NCI-H128 (cell line): ENCODE data around the gene GRIN3A.
"Not testable (repeated sequence)": the region's sequence is repeated elsewhere in the genome, so short reads cannot be mapped to it uniquely, and the experiment has no call there.

Experiments
- DNase-seq: peaks from one replicate; lab custom pipeline; 2025; ENCODE audit not compliant: unreplicated experiment; lab: John Stamatoyannopoulos, UW

GRIN3A gene

DNA sequence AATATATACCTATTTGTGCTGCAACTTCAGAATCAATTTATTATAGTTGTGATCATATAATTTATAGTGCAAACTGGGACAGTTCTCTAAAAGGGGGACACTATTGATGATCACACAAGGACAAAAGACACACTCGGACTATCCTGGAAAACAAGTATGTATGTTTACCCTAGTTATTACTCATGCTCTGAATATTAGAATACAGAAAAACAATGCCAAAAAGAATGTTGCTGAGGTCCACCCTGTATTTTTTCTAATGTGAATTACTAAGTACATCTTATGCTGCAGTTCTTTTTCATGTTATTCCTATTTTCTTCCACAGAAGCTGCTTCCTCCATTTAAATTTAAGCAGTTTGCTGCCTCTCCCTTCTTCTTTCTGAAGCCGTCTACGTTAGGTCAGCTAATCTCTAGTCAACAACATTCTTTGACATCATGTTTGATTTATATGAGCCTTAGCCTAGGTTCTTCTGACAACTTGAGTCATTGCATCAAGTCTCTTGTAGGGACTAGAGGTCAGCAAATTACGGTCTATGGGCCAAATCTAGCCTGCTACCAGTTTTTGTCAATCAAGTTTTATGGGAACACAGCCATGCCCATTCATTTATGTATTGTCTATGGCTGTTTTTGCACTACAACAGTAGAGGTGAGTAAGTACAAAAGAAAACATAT, 103.6 kb downstream of the GRIN3A start:
- DNase-seq = no peak

DNA sequence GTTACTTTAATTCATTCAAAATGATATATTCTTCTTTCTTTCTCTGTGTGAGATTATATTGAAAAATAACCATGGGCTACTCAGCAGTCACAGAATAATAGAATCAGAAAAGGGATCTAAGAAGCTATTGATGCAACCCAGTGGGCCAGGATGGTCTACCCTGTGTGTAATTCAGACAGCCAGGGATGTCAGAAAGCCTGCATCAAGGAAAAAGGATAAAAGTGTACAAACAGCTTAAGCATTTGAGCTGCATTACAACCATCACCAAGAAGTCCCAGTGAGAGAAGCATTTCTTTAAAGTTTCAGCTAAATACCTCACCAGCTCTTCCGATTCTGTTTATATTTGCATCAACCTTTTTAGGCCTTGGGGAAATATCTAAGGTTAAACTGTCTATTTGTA, 105.8 kb downstream of the GRIN3A start:
- DNase-seq = no peak

DNA sequence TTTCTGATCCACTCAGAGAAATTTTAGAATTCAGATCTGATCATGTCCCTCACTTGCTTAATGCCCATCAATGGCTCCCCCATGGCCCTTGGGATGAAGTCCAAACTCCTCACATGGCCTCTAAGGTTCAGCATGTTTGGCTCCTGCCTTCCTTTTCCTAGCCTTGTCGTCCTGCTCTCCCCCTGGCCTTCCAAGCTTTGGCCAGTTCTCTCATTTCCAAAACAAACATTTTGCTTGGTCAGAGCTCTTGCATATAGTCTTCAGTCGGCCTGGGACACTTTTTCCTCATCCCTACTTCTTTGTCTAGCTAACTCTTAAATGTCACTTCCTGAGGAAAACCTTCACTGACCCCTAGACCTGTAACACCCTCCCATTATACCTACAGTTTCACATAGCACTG, 106.6 kb downstream of the GRIN3A start:
- no peak for DNase-seq

DNA sequence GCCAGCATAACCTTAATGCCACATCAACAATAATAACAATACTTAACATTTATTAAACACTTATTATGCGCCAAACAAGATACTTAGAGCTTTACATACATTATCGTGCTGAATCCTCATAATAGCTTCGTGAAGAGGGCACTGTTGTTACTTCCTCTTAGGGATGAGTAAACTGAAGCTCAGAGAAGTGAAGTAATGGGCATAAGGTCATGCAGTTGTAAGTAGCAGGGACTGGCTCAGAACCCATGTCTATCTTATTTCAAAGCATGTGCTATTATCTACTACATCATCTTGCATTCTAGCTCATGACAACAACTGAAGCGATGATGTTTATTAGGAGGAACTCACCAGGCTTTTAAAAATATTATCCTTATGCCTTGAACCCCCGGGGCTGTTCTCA, 108.8 kb downstream of the GRIN3A start:
- DNase-seq = no peak

GRCh38 chr9:101628173-101628572, 110.3 kb downstream of the GRIN3A start:
- DNase-seq = no peak

GRCh38 chr9:101626295-101626694, 112.2 kb downstream of the GRIN3A start:
- no peak for DNase-seq

DNA sequence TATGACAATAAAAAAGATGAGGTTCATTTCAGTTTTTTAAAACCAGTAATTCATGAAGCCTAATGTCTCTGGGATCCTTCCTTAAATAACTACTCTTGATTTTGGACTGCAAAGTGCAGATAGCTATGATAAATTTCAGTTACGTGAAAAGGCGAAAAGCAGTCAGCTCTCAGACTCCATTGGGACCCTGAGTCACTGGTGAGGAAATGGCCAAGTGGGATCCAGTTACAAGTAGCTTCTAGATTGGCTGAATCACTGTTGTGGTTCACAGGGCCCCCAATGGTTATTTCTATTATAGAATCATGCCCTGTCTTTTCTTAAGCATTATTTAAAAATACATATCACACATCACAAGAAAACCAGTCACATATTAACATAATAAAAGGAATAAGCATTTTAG, 112.6 kb downstream of the GRIN3A start:
- DNase-seq = no peak

GRCh38 chr9:101620452-101620851, 118.0 kb downstream of the GRIN3A start:
- no peak for DNase-seq

GRCh38 chr9:101618698-101619097, 119.7 kb downstream of the GRIN3A start:
- no peak for DNase-seq

- no peak for DNase-seq
Observed at GRCh38 chr9:101605547-101605946, 132.9 kb downstream of the GRIN3A start.

DNA sequence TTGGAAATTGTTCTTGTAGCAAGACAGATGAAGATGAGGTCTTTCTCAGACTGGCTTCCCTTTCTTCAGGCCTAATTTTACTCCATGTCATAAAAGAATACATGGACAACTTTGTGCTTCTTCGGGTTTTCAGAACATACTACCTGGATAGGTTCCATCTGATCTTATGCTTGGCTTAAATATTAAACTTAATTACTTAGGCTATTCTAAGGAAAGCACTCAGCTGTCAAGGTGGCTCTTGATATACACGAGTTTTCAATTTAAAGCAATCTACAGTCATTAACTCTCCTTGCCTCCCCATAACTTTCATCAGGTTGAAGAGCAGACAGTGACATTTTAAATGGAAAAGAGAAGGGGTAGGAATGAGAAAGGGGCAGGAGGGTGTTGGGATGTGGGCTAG, 134.2 kb downstream of the GRIN3A start:
- DNase-seq = no peak

- peak; percentile 21 for DNase-seq
Observed at GRCh38 chr9:101601904-101602765, 136.3 kb downstream of the GRIN3A start.

DNA sequence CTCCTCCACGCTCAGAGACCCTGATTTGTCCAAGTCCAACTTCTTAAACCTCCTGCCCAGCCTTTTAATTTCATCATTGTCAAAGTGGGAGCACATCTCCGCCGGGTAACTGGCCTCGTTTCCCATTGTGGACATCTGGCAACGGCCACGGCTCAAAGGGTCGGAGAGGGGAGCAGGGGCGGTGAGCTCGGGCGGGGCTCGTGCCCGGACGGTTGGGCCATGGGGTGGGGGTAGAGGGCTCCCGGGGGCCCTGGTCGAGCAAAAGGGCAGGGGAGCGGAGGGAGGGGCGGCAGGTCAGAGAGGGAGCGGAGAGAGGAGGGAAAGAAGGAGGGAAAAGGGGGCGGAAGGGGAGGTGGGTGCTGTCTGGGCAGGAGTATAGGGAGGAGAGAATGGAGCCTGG, 143.7 kb downstream of the GRIN3A start, which contains the start of gene PPP3R2:
Gene PPP3R2 (minus strand): TSS at position 174 of the 400 bp plus-strand sequence. CDS start 48 bp downstream, at position 126.
- no peak for DNase-seq

- DNase-seq = no peak
Observed at GRCh38 chr9:101593345-101593744, 145.1 kb downstream of the GRIN3A start.

DNA sequence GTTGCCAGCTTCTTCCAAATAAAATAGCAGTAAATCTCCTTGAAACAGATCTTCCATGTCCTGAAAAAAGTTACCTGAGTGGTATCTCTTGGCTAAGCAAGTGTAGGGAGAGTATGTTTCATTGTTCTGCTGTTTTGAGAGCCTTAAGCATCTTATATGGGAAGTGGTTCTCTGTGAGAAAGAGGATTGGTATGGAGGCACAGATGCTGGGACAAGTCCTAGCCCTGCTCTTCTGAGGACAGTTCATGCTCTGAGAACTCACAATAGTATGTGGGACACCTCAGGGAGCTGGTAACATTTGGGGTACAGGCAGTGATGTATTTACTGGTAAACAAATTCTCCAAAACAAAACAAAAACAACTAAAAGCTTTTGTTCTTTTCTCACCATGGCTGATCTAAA, 145.7 kb downstream of the GRIN3A start:
- no peak for DNase-seq

GRCh38 chr9:101591787-101592446, 146.5 kb downstream of the GRIN3A start:
- no peak for DNase-seq

DNA sequence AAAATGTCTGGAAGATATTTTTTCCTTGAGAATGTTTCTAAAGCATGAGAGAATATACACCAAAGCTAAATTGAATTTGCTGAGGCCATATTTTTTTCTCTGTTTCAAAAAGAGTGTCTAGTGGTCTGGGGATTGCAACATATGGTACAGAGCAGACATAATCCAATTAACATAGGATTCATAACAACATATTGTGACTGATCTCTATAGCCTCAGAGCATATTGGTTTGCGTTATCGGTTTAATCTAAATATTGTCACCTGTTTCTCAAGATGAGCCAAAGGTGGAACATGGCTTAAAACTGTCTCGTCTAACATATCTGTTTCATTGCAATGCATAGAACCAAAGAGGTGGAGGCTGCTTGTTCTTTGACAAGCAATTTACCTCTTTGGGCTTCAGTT, 147.5 kb downstream of the GRIN3A start:
- DNase-seq = no peak

- DNase-seq = not testable (repeated sequence)
Observed at GRCh38 chr9:101590074-101590473, 148.4 kb downstream of the GRIN3A start.

DNA sequence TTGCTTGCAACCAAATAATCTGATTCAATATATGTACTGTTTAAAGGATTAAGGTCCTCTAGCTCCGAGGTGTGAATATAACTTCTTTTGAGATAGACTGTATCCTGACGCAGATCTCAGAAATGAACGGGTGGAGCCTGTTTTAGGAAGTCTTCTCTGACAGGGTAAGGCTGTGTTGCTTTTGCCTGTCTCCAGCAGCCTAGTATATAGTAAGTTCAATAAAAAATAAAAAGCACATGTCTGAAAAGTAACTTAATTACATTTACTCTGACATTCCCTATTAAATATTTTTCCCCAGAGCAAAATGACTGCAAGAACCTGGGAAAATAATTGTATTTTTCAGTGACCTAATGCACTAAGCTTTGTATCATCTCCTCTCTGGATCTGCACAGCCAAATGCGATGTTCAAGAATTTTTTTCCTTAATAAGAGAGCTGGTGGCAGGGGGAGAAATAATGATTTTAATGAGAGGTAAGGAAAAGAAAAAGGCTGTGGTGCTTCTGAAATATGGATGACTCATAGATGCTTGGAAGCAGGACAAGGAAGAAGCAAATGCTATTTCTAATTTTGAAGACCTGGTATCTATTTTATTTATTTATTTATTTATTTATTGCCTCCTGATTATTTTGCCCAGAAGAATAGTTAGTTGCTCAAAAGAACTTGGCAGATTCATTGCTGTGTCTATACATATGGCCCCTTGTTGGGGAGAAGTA, 151.0 kb downstream of the GRIN3A start:
- no peak for DNase-seq

- no peak for DNase-seq
Observed at GRCh38 chr9:101586651-101587050, 151.8 kb downstream of the GRIN3A start.

DNA sequence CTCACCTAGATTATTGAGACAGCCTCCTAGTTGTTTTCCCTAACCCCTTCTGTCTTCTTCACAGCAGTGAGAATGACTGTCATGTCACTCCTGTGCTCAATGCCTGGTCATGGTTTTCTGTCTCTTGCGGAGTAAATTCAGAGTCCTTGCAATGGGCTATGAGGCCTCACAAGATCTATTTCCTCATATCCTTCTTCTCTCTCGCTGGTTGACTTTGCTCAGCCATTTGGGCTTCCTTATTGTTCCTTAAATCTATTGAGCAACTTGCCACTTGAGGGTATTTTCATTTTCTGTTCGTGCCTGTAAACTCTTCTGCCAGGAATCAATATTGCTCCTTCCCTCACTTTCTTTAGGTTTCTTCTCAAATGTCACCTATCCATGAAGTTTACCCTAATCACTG, 152.7 kb downstream of the GRIN3A start:
- DNase-seq = no peak
